ENCODE results near the gene UBE4B.

DNA sequence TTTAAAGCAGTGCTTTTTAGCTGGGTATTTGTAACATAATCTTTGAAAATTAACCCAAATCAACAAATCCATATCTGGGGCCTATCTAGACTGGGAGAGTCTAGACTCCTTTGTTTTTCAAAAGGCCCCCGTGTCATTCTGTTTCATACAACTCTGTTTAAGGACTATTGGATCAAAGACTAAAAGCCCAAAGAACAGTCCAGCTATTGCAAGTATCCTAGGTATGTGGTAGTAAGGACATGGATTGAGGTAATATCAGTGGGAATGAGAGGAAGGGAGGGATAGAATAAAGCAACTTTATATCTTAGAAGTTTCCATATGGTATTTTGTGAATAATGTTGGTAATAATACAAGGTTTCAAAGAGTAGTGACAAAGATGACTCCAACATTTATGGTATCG is 195.8 kb downstream of the UBE4B start:
- TF ChIP-seq KAT2B (IDR thresholded peaks at IDR 0.05; ENCODE audit: borderline replicate concordance, low read depth, low read length) (no peak), SIX1 (CRISPR knock-in tag; IDR thresholded peaks at IDR 0.05; ENCODE audit: borderline replicate concordance) (no peak), MAF1 (CRISPR knock-in tag; IDR thresholded peaks at IDR 0.05; ENCODE audit: borderline replicate concordance) (no peak), HOXA5 (CRISPR knock-in tag; IDR thresholded peaks at IDR 0.05) (no peak), TCF7 (IDR thresholded peaks at IDR 0.05; ENCODE audit: low read depth) (no peak)
- TF ChIP-seq, protein P1, sequence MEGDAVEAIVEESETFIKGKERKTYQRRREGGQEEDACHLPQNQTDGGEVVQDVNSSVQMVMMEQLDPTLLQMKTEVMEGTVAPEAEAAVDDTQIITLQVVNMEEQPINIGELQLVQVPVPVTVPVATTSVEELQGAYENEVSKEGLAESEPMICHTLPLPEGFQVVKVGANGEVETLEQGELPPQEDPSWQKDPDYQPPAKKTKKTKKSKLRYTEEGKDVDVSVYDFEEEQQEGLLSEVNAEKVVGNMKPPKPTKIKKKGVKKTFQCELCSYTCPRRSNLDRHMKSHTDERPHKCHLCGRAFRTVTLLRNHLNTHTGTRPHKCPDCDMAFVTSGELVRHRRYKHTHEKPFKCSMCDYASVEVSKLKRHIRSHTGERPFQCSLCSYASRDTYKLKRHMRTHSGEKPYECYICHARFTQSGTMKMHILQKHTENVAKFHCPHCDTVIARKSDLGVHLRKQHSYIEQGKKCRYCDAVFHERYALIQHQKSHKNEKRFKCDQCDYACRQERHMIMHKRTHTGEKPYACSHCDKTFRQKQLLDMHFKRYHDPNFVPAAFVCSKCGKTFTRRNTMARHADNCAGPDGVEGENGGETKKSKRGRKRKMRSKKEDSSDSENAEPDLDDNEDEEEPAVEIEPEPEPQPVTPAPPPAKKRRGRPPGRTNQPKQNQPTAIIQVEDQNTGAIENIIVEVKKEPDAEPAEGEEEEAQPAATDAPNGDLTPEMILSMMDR (CRISPR knock-in tag; IDR thresholded peaks at IDR 0.05): no peak
- TF ChIP-seq, protein P2, sequence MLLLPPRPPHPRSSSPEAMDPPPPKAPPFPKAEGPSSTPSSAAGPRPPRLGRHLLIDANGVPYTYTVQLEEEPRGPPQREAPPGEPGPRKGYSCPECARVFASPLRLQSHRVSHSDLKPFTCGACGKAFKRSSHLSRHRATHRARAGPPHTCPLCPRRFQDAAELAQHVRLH (CRISPR knock-in tag; IDR thresholded peaks at IDR 0.05; ENCODE audit: borderline replicate concordance, low read depth): no peak
- TF ChIP-seq, protein P3, sequence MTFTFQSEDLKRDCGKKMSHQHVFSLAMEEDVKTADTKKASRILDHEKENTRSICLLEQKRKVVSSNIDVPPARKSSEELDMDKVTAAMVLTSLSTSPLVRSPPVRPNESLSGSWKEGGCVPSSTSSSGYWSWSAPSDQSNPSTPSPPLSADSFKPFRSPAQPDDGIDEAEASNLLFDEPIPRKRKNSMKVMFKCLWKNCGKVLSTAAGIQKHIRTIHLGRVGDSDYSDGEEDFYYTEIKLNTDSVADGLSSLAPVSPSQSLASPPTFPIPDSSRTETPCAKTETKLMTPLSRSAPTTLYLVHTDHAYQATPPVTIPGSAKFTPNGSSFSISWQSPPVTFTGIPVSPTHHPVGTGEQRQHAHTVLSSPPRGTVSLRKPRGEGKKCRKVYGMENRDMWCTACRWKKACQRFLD (CRISPR knock-in tag; IDR thresholded peaks at IDR 0.05; ENCODE audit: borderline replicate concordance): no peak
- TF ChIP-seq, protein P4, sequence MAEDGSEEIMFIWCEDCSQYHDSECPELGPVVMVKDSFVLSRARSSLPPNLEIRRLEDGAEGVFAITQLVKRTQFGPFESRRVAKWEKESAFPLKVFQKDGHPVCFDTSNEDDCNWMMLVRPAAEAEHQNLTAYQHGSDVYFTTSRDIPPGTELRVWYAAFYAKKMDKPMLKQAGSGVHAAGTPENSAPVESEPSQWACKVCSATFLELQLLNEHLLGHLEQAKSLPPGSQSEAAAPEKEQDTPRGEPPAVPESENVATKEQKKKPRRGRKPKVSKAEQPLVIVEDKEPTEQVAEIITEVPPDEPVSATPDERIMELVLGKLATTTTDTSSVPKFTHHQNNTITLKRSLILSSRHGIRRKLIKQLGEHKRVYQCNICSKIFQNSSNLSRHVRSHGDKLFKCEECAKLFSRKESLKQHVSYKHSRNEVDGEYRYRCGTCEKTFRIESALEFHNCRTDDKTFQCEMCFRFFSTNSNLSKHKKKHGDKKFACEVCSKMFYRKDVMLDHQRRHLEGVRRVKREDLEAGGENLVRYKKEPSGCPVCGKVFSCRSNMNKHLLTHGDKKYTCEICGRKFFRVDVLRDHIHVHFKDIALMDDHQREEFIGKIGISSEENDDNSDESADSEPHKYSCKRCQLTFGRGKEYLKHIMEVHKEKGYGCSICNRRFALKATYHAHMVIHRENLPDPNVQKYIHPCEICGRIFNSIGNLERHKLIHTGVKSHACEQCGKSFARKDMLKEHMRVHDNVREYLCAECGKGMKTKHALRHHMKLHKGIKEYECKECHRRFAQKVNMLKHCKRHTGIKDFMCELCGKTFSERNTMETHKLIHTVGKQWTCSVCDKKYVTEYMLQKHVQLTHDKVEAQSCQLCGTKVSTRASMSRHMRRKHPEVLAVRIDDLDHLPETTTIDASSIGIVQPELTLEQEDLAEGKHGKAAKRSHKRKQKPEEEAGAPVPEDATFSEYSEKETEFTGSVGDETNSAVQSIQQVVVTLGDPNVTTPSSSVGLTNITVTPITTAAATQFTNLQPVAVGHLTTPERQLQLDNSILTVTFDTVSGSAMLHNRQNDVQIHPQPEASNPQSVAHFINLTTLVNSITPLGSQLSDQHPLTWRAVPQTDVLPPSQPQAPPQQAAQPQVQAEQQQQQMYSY (CRISPR knock-in tag; IDR thresholded peaks at IDR 0.05): no peak

All from HepG2 (cell line).